Hepatocyte (in vitro differentiated cells): ENCODE measurements around the gene TLR10. TPM values are rescaled to one million over a fixed set of nuclear protein-coding genes. Genes with fewer than 3 reads are reported as not detected.

Source experiments
- DNase-seq: peaks from one replicate; pipeline ENCODE4 v3.0.0-alpha.2; 2016; ENCODE audit warnings: low spot score
- H2AFZ ChIP-seq: fragments of 200-600 bp; sonication (generic); 2 replicates; pipeline ENCODE4 v1.6.0; 2016; ENCODE audit warnings: antibody characterized with exemption, mild to moderate bottlenecking
- H3K27ac ChIP-seq: fragments of 200-600 bp; sonication (generic); 2 replicates; pipeline ENCODE4 v1.5.1; 2016; ENCODE audit warnings: mild to moderate bottlenecking
- H3K27me3 ChIP-seq: fragments of 200-600 bp; sonication (generic); 2 replicates; pipeline ENCODE4 v1.6.1; 2016
- H3K36me3 ChIP-seq: fragments of 200-600 bp; sonication (generic); replicated peaks from 2 replicates; pipeline ENCODE4 v1.5.1; 2016; ENCODE audit warnings: low read depth; ENCODE audit not compliant: insufficient read depth
- H3K4me1 ChIP-seq: fragments of 200-600 bp; sonication (generic); 2 replicates; pipeline ENCODE4 v1.5.1; 2016; ENCODE audit warnings: mild to moderate bottlenecking, moderate library complexity; ENCODE audit not compliant: insufficient read depth
- H3K4me2 ChIP-seq: fragments of 200-600 bp; sonication (generic); 2 replicates; pipeline ENCODE4 v1.6.0; 2016
- H3K4me3 ChIP-seq: fragments of 200-600 bp; sonication (generic); 2 replicates; pipeline ENCODE4 v1.5.1; 2016; ENCODE audit warnings: mild to moderate bottlenecking
- H3K79me2 ChIP-seq: fragments of 200-600 bp; sonication (generic); 2 replicates; pipeline ENCODE4 v1.6.0; 2017; ENCODE audit warnings: mild to moderate bottlenecking
- H3K9me2 ChIP-seq: fragments of 200-600 bp; sonication (generic); replicated peaks from 2 replicates; pipeline ENCODE4 v1.6.0; 2017; ENCODE audit warnings: mild to moderate bottlenecking; ENCODE audit not compliant: insufficient read depth
- H3K9me3 ChIP-seq: fragments of 200-600 bp; sonication (generic); 2 replicates; pipeline ENCODE4 v1.5.1; 2016; ENCODE audit warnings: low read depth, mild to moderate bottlenecking
- H4K20me1 ChIP-seq: fragments of 200-600 bp; sonication (generic); 2 replicates; pipeline ENCODE4 v1.6.0; 2016; ENCODE audit warnings: mild to moderate bottlenecking; ENCODE audit not compliant: insufficient read depth, poor library complexity, severe bottlenecking
- EZH2 ChIP-seq: fragments of 200-600 bp; sonication (generic); IDR thresholded peaks from 2 replicates; pipeline ENCODE4 v1.6.1; 2016; ENCODE audit warnings: antibody characterized with exemption, mild to moderate bottlenecking, borderline replicate concordance
- EZH2phosphoT487 ChIP-seq: fragments of 200-600 bp; sonication (generic); IDR thresholded peaks from one replicate; pipeline ENCODE4 v1.6.1; 2018; ENCODE audit warnings: antibody characterized with exemption, mild to moderate bottlenecking, low read depth, moderate library complexity; ENCODE audit not compliant: unreplicated experiment, severe bottlenecking
- WGBS: methylation state at CpG from one replicate; pipeline ENCODE4 v1.1.6; 2016; ENCODE audit warnings: low lambda C conversion rate; ENCODE audit errors: missing lambda C conversion rate; 5-methylcytosine and 5-hydroxymethylcytosine counted together
- polyA plus RNA-seq: library from polyadenylated mRNA; unstranded; fragments of >200 nt; fragmentation: Nextera tagmentation; extraction: Ambion mirVana; gene quantifications from 2 replicates; pipeline ENCODE4 v1.2.1, GENCODE V29; 2016
- total RNA-seq: library from RNA; depleted of rRNA; stranded (reverse); fragments of >200 nt; gene quantifications from 2 replicates; pipeline ENCODE4 v1.2.3, GENCODE V29; 2014
- TF ChIP-seq, protein P1 (sequence below): fragments of 200-600 bp; sonication (generic); IDR thresholded peaks from 2 replicates; pipeline ENCODE4 v1.5.1; 2016; ENCODE audit warnings: antibody characterized with exemption, mild to moderate bottlenecking; ENCODE audit not compliant: poor library complexity

Gene TLR10
- total and polyA plus RNA-seq, 2 experiments from 2014 or later, result not detected

- Histone ChIP-seq H3K27me3 (no peaks in the 10 kb centered on the region), H3K4me2 (peak overlapping the region; percentile 33), H3K4me3 (no peak overlapping the region), H3K27ac (peak overlapping the region; percentile 82), H3K9me3 (no peaks in the 10 kb centered on the region), H3K79me2 (no peaks in the 10 kb centered on the region), H4K20me1 (no peaks in the 10 kb centered on the region), H3K4me1 (peaks cover 5% of the 10 kb centered on the region), H2AFZ (peak overlapping the region; percentile 3), H3K36me3 (no peaks in the 10 kb centered on the region), H3K9me2 (no peaks in the 10 kb centered on the region)
- TF ChIP-seq, protein P1, sequence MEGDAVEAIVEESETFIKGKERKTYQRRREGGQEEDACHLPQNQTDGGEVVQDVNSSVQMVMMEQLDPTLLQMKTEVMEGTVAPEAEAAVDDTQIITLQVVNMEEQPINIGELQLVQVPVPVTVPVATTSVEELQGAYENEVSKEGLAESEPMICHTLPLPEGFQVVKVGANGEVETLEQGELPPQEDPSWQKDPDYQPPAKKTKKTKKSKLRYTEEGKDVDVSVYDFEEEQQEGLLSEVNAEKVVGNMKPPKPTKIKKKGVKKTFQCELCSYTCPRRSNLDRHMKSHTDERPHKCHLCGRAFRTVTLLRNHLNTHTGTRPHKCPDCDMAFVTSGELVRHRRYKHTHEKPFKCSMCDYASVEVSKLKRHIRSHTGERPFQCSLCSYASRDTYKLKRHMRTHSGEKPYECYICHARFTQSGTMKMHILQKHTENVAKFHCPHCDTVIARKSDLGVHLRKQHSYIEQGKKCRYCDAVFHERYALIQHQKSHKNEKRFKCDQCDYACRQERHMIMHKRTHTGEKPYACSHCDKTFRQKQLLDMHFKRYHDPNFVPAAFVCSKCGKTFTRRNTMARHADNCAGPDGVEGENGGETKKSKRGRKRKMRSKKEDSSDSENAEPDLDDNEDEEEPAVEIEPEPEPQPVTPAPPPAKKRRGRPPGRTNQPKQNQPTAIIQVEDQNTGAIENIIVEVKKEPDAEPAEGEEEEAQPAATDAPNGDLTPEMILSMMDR, result no peak
- TF ChIP-seq EZH2 (no peak), EZH2phosphoT487 (no peak)
- no peak for DNase-seq
- 69% methylated on average over 8 of the region's 8 CpGs for WGBS
Measured at GRCh38 chr4:38752372-38752940, 30.3 kb downstream of the TLR10 start.

DNA sequence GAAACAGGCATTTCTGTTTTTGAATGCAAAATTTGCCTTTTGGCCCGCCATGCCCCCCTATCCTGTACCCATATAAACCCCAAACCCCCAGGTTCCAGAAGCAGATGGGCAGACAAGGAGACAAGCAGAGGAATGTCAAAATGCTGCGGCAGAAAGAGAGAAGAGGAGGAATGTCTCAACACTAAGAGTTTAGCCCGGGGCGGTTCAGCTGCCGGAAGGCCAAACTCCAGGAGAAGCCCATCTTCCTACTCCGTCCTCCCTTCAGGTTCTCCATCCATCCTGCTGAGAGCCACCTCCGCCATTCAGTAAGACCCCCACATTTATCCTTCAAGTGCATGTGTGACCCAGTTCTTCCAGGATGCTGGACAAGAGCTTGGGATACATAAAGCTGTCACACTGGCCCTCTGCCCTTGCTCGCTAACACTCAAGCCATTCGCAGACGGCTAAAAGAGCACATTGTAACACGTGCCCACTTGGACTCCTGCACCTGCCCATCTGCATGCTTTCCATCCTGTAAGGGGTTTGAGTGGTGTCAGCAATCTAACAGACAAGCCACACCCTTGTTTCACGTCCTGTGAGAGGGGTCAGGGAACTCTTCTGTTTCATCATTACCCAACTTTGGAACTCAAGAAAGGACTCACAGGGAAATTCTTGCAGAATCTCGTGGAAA lies 31.3 kb downstream of the TLR10 start:
- no peaks in the 10 kb centered on the region for H3K79me2 ChIP-seq
- WGBS, result 89% methylated on average over 13 of the region's 13 CpGs
- DNase-seq, result no peak
- H4K20me1 ChIP-seq, result no peaks in the 10 kb centered on the region
- no peak overlapping the region for H3K4me2 ChIP-seq
- H2AFZ ChIP-seq, result no peak overlapping the region
- peaks cover 5% of the 10 kb centered on the region for H3K4me1 ChIP-seq
- no peaks in the 10 kb centered on the region for H3K9me2 ChIP-seq
- H3K36me3 ChIP-seq, result no peaks in the 10 kb centered on the region
- no peak overlapping the region for H3K27ac ChIP-seq
- H3K4me3 ChIP-seq, result no peak overlapping the region
- H3K27me3 ChIP-seq, result no peaks in the 10 kb centered on the region
- no peaks in the 10 kb centered on the region for H3K9me3 ChIP-seq
- no peak for TF ChIP-seq EZH2
- TF ChIP-seq, protein P1, result no peak
- TF ChIP-seq EZH2phosphoT487, result no peak

DNA sequence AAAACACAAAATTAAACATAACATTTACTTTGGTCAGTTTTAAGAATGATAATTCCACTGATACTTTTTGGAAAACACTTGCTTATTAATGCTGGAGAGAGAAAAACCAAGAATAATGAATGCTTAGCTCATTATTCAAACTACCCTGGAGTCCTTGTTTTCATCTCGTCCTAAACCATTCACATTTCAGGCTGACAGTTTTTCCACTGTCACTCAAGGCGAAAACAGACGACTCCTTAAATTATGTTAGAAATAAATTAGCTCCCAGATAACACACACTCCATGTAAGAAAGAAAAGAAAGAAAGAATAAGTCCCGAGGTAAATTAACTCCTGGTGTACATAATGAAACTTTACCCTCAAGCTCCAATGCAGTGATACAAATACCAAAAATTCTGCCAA lies 33.5 kb downstream of the TLR10 start:
- 81% methylated on average over 4 of the region's 4 CpGs for WGBS

More for the DNA sequence above, 33.5 kb downstream of the TLR10 start:
- Histone ChIP-seq H3K4me3 (no peak overlapping the region), H3K4me2 (no peak overlapping the region), H3K27me3 (no peaks in the 10 kb centered on the region), H4K20me1 (no peaks in the 10 kb centered on the region), H3K4me1 (peaks cover 5% of the 10 kb centered on the region), H3K27ac (no peak overlapping the region), H3K9me3 (no peaks in the 10 kb centered on the region), H3K9me2 (no peaks in the 10 kb centered on the region), H3K36me3 (no peaks in the 10 kb centered on the region), H2AFZ (no peak overlapping the region), H3K79me2 (no peaks in the 10 kb centered on the region)
- no peak for DNase-seq
- TF ChIP-seq EZH2, result no peak
- TF ChIP-seq EZH2phosphoT487, result no peak
- TF ChIP-seq, protein P1, result no peak
